DMS153 treated with DMSO at 0.1 percent for 48 hours (cell line): ENCODE measurements around the gene DPYSL4.

Source experiments
- DNase-seq: peaks from one replicate; lab custom pipeline; 2025; ENCODE audit not compliant: unreplicated experiment; lab: John Stamatoyannopoulos, UW

DPYSL4 gene

GRCh38 chr10:132239126-132240031 lies 52.6 kb downstream of the DPYSL4 start:
- DNase-seq: no peak

- DNase-seq: no peak
Observed at GRCh38 chr10:132240156-132240555, 53.4 kb downstream of the DPYSL4 start.

- DNase-seq: no peak
Observed at GRCh38 chr10:132240581-132240980, 53.8 kb downstream of the DPYSL4 start.

- DNase-seq: no peak
Observed at GRCh38 chr10:132241086-132241485, 54.3 kb downstream of the DPYSL4 start.

GRCh38 chr10:132241496-132241895 lies 54.7 kb downstream of the DPYSL4 start:
- DNase-seq: no peak

GRCh38 chr10:132242103-132242840 lies 55.5 kb downstream of the DPYSL4 start:
- no peak for DNase-seq

- DNase-seq: no peak
Observed at GRCh38 chr10:132243141-132243540, 56.4 kb downstream of the DPYSL4 start.

- no peak for DNase-seq
Observed at GRCh38 chr10:132243626-132244025, 56.9 kb downstream of the DPYSL4 start.

GRCh38 chr10:132245056-132245455 lies 58.3 kb downstream of the DPYSL4 start:
- no peak for DNase-seq

GRCh38 chr10:132246296-132246695 lies 59.5 kb downstream of the DPYSL4 start:
- no peak for DNase-seq

- DNase-seq: no peak
Observed at GRCh38 chr10:132247943-132248342, 61.2 kb downstream of the DPYSL4 start.

- DNase-seq: peak; percentile 60
Observed at GRCh38 chr10:132248455-132249225, 61.9 kb downstream of the DPYSL4 start.

- no peak for DNase-seq
Observed at GRCh38 chr10:132249226-132249724, 62.5 kb downstream of the DPYSL4 start.

- no peak for DNase-seq
Observed at GRCh38 chr10:132249824-132250375, 63.2 kb downstream of the DPYSL4 start.

- no peak for DNase-seq
Observed at GRCh38 chr10:132250481-132251475, 64.0 kb downstream of the DPYSL4 start.

GRCh38 chr10:132251928-132252327 lies 65.2 kb downstream of the DPYSL4 start:
- no peak for DNase-seq

GRCh38 chr10:132252412-132252811 lies 65.7 kb downstream of the DPYSL4 start:
- DNase-seq: no peak

- no peak for DNase-seq
Observed at GRCh38 chr10:132253092-132253687, 66.4 kb downstream of the DPYSL4 start.

GRCh38 chr10:132254841-132255240 lies 68.1 kb downstream of the DPYSL4 start:
- DNase-seq: no peak
